GM21529 (cell line): ENCODE measurements around the gene TACC3.
"Not testable (repeated sequence)": the region's sequence is repeated elsewhere in the genome, so short reads cannot be mapped to it uniquely, and the experiment has no call there.

Source experiments
- ATAC-seq: cut with Tn5 transposase; IDR thresholded peaks from one replicate; pipeline ENCODE4 v1.9.1; 2021; ENCODE audit not compliant: unreplicated experiment

The TACC3 gene

GRCh38 chr4:1701671-1702070 lies 19.6 kb upstream of the TACC3 start:
- not testable (repeated sequence) for ATAC-seq

GRCh38 chr4:1703867-1704266 lies 17.5 kb upstream of the TACC3 start:
- ATAC-seq: no peak

GRCh38 chr4:1705732-1706131 lies 15.6 kb upstream of the TACC3 start:
- no peak for ATAC-seq

- no peak for ATAC-seq
Measured at GRCh38 chr4:1706358-1706757, 15.0 kb upstream of the TACC3 start.

GRCh38 chr4:1708581-1708980 lies 12.7 kb upstream of the TACC3 start:
- ATAC-seq: no peak

- no peak for ATAC-seq
Measured at GRCh38 chr4:1711055-1711570, 10.2 kb upstream of the TACC3 start.

- peak; percentile 7 for ATAC-seq
Measured at GRCh38 chr4:1711571-1712215, 9.6 kb upstream of the TACC3 start.

- ATAC-seq: peak; percentile 69
Measured at GRCh38 chr4:1712216-1713002, 8.9 kb upstream of the TACC3 start, which contains the start of gene SLBP. Gene SLBP (minus strand): TSS chr4:1712319. CDS start chr4:1712188, 131 bp downstream.

GRCh38 chr4:1713003-1713851 lies 8.1 kb upstream of the TACC3 start:
- ATAC-seq: peak; percentile 6

- no peak for ATAC-seq
Measured at GRCh38 chr4:1714303-1715001, 6.9 kb upstream of the TACC3 start.

- no peak for ATAC-seq
Measured at GRCh38 chr4:1715002-1715758, 6.1 kb upstream of the TACC3 start.

GRCh38 chr4:1716065-1716945 lies 5.0 kb upstream of the TACC3 start:
- ATAC-seq: no peak

- no peak for ATAC-seq
Measured at GRCh38 chr4:1717129-1718094, 3.9 kb upstream of the TACC3 start.

- ATAC-seq: no peak
Measured at GRCh38 chr4:1718095-1718850, 3.0 kb upstream of the TACC3 start.

- ATAC-seq: peak; percentile 23
Measured at GRCh38 chr4:1720163-1720983, 948 bp upstream of the TACC3 start.
